HepG2 (cell line): Measurements from ENCODE around the gene PCBD2.

ENCODE experiments used
- FOXJ3 ChIP-seq: sonication (generic); formaldehyde crosslinking; IDR thresholded peaks from 2 replicates; pipeline ENCODE4 v1.4.0; 2020; ENCODE audit warnings: missing genetic modification reagents, mild to moderate bottlenecking, borderline replicate concordance
- HBP1 ChIP-seq: IDR thresholded peaks from 2 replicates; pipeline ENCODE4 v1.6.1; 2016; ENCODE audit warnings: low read depth, control low read depth
- HOXA7 ChIP-seq: sonication (generic); formaldehyde crosslinking; IDR thresholded peaks from 2 replicates; pipeline ENCODE4 v1.8.1; 2022; ENCODE audit warnings: mild to moderate bottlenecking, missing genetic modification reagents, moderate library complexity
- MEF2D ChIP-seq: sonication (generic); formaldehyde crosslinking; IDR thresholded peaks from 2 replicates; pipeline ENCODE4 v1.5.1; 2020; ENCODE audit warnings: mild to moderate bottlenecking, missing genetic modification reagents
- ZNF337 ChIP-seq: sonication (generic); formaldehyde crosslinking; IDR thresholded peaks from 2 replicates; pipeline ENCODE4 v1.5.1; 2020; ENCODE audit warnings: missing genetic modification reagents, low read depth, mild to moderate bottlenecking, borderline replicate concordance
- ZNF704 ChIP-seq: sonication (generic); formaldehyde crosslinking; IDR thresholded peaks from 2 replicates; pipeline ENCODE4 v1.8.1; 2023; ENCODE audit warnings: mild to moderate bottlenecking, inconsistent platforms, moderate library complexity, missing genetic modification reagents, borderline replicate concordance

DNA sequence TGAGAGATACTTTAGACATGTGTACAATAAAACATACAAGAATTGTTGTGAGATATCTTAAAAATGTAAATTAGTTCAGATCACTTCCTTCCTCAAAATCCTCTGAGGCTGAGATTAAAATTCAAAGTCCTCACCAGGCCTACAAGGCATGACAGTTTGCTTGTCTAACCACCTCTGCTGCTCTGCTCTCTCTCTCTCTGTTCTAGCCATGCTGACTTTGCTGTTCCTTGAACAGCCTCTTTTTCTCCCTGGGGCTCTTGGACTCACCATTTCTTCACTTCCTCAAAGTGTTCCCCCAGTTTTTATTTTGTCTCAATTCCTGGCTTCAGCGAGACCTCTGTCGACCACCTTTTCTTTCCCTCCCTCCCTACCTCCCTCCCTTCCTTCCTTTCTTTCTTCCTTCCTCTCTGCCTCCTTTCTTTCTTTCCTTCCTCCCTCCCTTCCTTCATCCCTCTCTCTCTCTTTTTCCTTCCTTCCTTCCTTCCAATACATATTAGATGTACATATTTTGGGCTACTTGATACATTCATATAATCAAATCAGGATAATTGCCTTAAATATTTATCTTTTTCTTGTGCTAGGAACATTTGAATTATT, 89.7 kb downstream of the PCBD2 start:
- TF ChIP-seq ZNF337 (CRISPR knock-in tag) (no peak), HOXA7 (CRISPR knock-in tag) (no peak), ZNF704 (no peak), HBP1 (CRISPR knock-in tag) (no peak), FOXJ3 (CRISPR knock-in tag) (no peak), MEF2D (CRISPR knock-in tag) (no peak)
